GM13977 (cell line): ENCODE data around the gene CRISP3.

ENCODE experiments used
- DNase-seq: peaks from one replicate; pipeline ENCODE4 v3.0.0; 2012; ENCODE audit warnings: low spot score
- CTCF ChIP-seq: IDR thresholded peaks from 2 replicates; pipeline ENCODE4 v1.5.1; 2012; ENCODE audit warnings: mild to moderate bottlenecking, control low read depth; ENCODE audit not compliant: insufficient read depth; ENCODE audit errors: extremely low read depth, missing control alignments
- in situ Hi-C: fragments of 300-500 bp; cut with MboI; formaldehyde crosslinking; loops from one replicate; pipeline ENCODE4 v1.12.0; 2022; ENCODE audit warnings: low sequenced_read_pairs, low pct_unique_long_range_greater_than_20kb, mixed read lengths, inconsistent platforms; ENCODE audit not compliant: unreplicated experiment

The CRISP3 gene

GRCh38 chr6:49713346-49713745 lies 30.8 kb downstream of the CRISP3 start, which contains the start of gene CRISP2:
TSS of gene CRISP2 (minus strand) at chr6:49713543. CDS start at chr6:49709196, 4,347 bp downstream.
- DNase-seq = no peak
- in situ Hi-C loops = no loop called here
- TF ChIP-seq CTCF = no peak

- TF ChIP-seq CTCF = no peak
- no peak for DNase-seq
- in situ Hi-C loops = no loop called here
Measured at GRCh38 chr6:49698478-49698877, 45.7 kb downstream of the CRISP3 start.

GRCh38 chr6:49693512-49693911 lies 50.7 kb downstream of the CRISP3 start:
- in situ Hi-C loops = no loop called here
- DNase-seq = no peak
- TF ChIP-seq CTCF = no peak

- no peak for TF ChIP-seq CTCF
- DNase-seq = no peak
- in situ Hi-C loops = no loop called here
Measured at GRCh38 chr6:49692534-49692933, 51.7 kb downstream of the CRISP3 start.
